Measurements from ENCODE around the gene PRKCE. TPM values are rescaled to one million over a fixed set of nuclear protein-coding genes. Genes with fewer than 3 reads are reported as not detected.

Gene PRKCE
- total and polyA plus RNA-seq, 7 donors, result 3.0 to 22.8 (median 16.1) TPM

DNA sequence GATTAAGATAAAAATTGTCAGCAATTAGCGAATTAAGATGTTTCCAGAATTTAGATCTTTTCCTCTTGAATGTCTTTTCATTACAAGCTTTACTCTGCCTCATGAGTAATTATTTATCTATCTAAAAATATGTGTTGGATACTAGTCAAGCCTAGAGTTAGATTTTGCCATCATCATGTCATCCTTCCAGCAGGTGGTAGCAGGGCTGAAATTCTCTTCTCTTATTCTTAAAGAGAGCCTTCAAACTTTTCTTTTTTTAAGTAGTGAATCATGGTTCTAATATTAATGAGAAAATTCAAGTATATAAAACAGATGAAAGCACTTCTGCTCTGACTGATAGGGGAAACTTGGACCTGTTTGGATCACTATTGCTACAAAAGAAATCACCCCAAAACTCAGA is 405.1 kb downstream of the PRKCE start:
- TF ChIP-seq CTCF (IDR thresholded peaks at IDR 0.05), result no peak
- DNase-seq (no peak), ATAC-seq (no peak)
- H3K36me3 ChIP-seq (ENCODE audit: insufficient read depth in 1 of 2, low read depth in 1 of 2), result no peaks in the 10 kb centered on the region
- intact Hi-C loops (cut with DNase I), result loop anchor here in 1 of 2 donors (5.0 kb wide), 1 partner anchor 236 kb away; no protein-coding TSS in a partner anchor
- H3K9me3 ChIP-seq, result no peaks in the 10 kb centered on the region
- H3K4me1 ChIP-seq, result no peaks in the 10 kb centered on the region
- H3K27me3 ChIP-seq (ENCODE audit: insufficient read depth in 3 of 3, low read length in 2 of 3), result no peaks in the 10 kb centered on the region
- no peak overlapping the region for H3K27ac ChIP-seq
- H3K4me3 ChIP-seq, result no peak overlapping the region
- WGBS, 3 donors, result 95 to 100% (median 96%) methylated on average over 1 of the region's 1 CpG

GRCh38 chr2:46058140-46058539 is 406.7 kb downstream of the PRKCE start:
- Histone ChIP-seq H3K9me3 (no peaks in the 10 kb centered on the region), H3K4me3 (no peak overlapping the region), H3K36me3 (ENCODE audit: insufficient read depth in 1 of 2, low read depth in 1 of 2) (no peaks in the 10 kb centered on the region), H3K27me3 (ENCODE audit: insufficient read depth in 3 of 3, low read length in 2 of 3) (no peaks in the 10 kb centered on the region), H3K27ac (no peak overlapping the region), H3K4me1 (no peaks in the 10 kb centered on the region)
- ATAC-seq (no peak), DNase-seq (no peak)
- no peak for TF ChIP-seq CTCF (IDR thresholded peaks at IDR 0.05)
- WGBS, 3 donors, result 46 to 48% (median 47%) methylated on average over 5 of the region's 5 CpGs
- intact Hi-C loops (cut with DNase I), result loop anchor here in 1 of 2 donors (5.0 kb wide), 1 partner anchor 234 kb away; no protein-coding TSS in a partner anchor

DNA sequence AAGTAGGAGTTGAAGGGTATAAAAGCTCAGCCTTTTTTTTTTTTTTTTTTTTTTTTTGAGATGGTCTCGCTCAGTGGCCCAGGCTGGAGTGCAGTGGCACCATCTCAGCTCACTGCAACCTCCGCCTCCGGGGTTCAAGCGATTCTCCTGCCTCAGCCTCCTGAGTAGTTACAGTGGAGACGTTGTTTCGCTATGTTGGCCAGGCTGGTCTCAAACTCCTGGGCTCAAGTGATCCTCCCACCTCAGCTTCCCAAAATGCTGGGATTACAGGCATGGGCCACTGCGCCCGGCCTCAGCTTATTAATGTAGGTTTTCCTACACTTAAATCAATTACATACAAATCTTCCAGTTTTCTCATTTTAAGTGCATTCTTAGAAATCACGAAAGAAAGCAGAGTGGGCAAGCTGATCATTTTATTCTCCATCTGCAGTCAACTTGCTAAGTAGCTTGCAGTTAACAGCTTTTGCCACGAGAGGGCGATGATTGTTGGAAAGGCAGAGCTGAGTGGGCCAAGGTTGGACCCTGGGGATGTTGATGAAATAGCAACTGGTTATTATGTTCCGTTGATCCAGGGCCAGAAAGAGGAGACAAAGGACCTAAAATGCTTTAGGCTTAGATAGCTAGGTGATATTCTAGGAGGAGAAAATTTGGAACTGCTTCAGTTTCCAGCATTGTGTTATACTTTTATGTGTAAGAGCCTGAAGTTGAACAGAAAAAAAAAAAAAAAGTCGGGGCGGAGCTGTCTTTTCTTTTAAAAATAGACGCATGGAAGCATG is 411.4 kb downstream of the PRKCE start:
- Histone ChIP-seq H3K27ac (no peak overlapping the region), H3K27me3 (ENCODE audit: insufficient read depth in 3 of 3, low read length in 2 of 3) (no peaks in the 10 kb centered on the region), H3K36me3 (ENCODE audit: insufficient read depth in 1 of 2, low read depth in 1 of 2) (no peaks in the 10 kb centered on the region), H3K9me3 (no peaks in the 10 kb centered on the region), H3K4me1 (no peaks in the 10 kb centered on the region), H3K4me3 (no peak overlapping the region)
- ATAC-seq, result peak; percentile 58 to 91 (median 76)
- intact Hi-C loops (cut with DNase I), result loop anchor here (2.0 to 10.0 kb wide), 3 partner anchors 232 to 398 kb away; partner anchors contain the start of gene EPAS1 (in 1 of the 2)
- 47 to 52% (median 47%) methylated on average over 15 of the region's 15 CpGs for WGBS, 3 donors
- DNase-seq, result peak; percentile 74 to 79
- TF ChIP-seq CTCF (IDR thresholded peaks at IDR 0.05), result peak; percentile 88

GRCh38 chr2:46064396-46064795 is 412.9 kb downstream of the PRKCE start:
- WGBS, 3 donors, result 97% methylated on average over 1 of the region's 1 CpG
- Histone ChIP-seq H3K36me3 (ENCODE audit: insufficient read depth in 1 of 2, low read depth in 1 of 2) (no peaks in the 10 kb centered on the region), H3K27ac (no peak overlapping the region), H3K27me3 (ENCODE audit: insufficient read depth in 3 of 3, low read length in 2 of 3) (no peaks in the 10 kb centered on the region), H3K4me3 (no peak overlapping the region), H3K9me3 (no peaks in the 10 kb centered on the region), H3K4me1 (no peaks in the 10 kb centered on the region)
- no peak for TF ChIP-seq CTCF (IDR thresholded peaks at IDR 0.05)
- DNase-seq (no peak), ATAC-seq (no peak)
- intact Hi-C loops (cut with DNase I), result loop anchor here (5.0 to 10.0 kb wide), 2 partner anchors 230 to 303 kb away; partner anchors contain the start of gene EPAS1 (in 1 of the 2)

Data from psoas muscle (tissue), 8 donors.